HT-29 (cell line): ENCODE results near the gene FRYL. TPM values are rescaled to one million over a fixed set of nuclear protein-coding genes. Genes with fewer than 3 reads are reported as not detected.
"Not testable (repeated sequence)": the region's sequence is repeated elsewhere in the genome, so short reads cannot be mapped to it uniquely, and the experiment has no call there.

Source experiments
- DNase-seq: peaks from one replicate; pipeline ENCODE4 v3.0.0-alpha.2; 2015; ENCODE audit warnings: low spot score
- total RNA-seq: library from RNA; depleted of rRNA; stranded (reverse); fragments of >200 nt; shearing (Covaris generic); gene quantifications from 2 replicates; pipeline ENCODE4 v1.2.3, GENCODE V29; 2014

The FRYL gene
- total RNA-seq, 1 experiment from 2014 or later, result 40.8 TPM

DNA sequence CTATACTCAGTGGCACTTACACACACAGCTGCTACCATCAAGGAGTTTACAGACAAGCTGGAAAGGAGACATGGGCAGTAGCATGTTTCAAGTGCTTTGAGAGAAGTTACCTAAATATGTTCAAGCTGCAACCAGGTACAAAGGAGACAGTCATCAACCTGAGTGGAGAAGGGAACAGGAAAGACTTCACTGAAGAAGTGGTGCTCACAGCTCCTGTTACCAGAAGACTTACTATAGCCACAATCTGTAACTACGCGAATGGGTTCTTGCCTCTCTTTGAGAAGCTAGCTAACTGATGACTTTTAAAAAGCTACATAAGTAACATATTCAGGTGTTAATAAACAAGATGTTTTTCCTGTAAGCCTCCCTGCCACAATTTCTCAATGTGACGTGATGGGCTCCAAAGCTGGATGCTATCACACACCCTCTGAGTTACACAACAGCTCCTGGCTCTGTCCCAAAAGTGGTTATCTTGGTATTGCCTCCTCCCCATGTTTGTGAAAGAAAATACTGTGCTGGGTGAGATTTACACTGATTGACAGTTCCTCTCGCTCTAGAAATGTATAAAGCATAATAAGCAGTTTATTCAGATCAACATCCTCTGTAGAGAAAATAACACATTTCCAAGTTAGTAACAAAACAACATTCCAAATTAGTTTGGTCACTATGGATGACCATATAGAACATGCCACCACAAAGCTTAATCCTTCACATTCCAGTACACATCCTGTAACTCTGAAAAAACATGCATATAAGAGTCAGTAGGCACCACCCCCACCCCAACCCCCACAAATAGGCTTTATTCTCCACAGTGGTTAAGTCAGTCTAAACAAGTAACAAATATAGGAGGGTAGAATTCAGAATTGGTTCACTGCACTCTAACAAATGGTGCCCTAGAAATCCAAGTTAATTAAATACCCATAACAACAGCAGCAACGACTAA lies 81.8 kb downstream of the FRYL start:
- peak; percentile 82 for DNase-seq

- DNase-seq, result not testable (repeated sequence)
Observed at GRCh38 chr4:48697516-48697915, 82.6 kb downstream of the FRYL start.

DNA sequence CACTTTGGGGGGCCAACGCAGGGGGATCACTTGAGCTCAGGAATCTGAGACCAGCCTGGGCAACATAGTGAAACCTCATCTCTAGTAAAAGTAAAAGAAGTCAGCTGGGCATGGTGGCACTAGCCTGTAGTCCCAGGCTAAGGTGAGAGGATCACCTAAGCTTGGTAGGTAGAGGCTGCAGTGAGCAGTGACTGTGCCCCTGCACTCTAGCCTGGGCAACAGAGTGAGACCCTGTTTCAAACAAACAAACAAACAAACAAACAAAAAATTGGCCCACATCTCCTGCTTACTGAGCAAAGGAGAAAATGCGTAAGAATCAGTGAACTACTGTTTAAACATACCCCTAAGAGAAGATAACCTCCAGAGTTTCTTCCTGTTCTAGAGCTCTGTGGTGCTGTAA lies 85.3 kb downstream of the FRYL start:
- DNase-seq, result no peak

DNA sequence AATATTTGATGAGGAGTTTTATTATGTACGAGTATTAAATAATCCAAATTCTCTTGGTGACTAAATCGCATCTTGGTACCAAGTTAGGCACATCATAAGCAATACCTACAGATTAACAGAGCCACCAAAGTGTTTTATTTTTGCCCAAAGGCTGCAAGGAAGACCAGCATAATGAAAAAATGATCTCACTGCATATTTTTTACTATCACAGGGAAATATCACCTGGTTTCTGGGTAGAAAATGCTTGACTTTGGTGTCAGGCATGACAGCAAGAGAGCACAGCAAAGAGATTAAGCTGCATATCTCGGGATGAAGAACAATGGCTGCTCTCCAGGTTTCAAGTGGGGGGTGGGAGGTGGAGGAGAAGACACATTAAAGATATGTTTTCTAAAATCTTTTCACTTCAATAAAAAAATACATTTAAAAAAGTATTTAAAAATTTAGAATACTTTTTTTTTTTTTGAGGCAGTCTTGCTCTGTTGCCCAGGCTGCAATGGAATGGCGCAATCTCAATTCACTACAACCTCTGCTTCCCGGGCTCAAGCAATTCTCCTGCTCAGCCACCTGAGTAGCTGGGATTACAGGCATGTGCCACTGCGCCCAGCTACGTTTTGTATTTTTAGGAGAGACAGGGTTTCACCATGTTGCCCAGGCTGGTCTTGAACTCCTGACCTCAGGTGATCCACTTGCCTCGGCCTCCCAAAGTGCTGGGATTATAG lies 86.1 kb downstream of the FRYL start:
- DNase-seq, result no peak

DNA sequence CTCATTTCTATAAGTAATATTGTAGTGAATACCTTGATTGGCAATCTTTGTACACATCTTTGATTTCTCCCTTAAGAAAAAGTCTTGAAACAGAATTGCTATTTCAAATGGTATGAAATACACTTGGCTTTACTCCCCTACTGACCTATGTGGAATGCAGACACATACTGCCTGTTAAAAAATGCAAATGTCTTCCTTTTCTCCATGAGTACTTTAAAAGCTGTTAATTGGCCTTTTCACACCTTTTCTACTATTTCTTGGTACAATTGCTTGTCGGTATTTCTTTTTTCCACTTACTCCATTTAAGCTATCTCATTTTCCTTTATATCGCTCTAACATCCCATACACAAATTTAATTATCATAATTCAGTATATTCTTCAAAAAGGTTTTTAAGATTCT lies 87.2 kb downstream of the FRYL start:
- DNase-seq, result no peak

DNA sequence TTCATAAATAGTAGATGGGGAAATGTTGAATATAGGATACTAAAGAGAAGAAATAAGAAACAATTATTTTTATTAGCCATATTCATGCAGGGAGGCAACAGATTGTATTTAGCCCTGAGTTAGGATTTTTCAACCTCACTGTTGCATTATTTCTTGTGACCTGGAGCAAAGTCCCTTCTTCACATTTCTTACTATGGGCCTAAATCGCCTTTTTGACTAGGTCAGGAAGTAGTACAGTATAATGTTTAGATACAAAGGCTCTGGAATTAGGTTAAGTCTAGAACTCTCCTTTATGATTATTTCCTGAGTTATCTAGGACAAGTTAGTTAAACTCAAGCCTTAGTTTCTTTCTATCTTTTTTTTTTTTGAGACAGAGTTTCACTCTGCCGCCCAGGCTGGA lies 88.0 kb downstream of the FRYL start:
- DNase-seq, result no peak

- DNase-seq, result no peak
Observed at GRCh38 chr4:48688953-48689352, 91.1 kb downstream of the FRYL start.

DNA sequence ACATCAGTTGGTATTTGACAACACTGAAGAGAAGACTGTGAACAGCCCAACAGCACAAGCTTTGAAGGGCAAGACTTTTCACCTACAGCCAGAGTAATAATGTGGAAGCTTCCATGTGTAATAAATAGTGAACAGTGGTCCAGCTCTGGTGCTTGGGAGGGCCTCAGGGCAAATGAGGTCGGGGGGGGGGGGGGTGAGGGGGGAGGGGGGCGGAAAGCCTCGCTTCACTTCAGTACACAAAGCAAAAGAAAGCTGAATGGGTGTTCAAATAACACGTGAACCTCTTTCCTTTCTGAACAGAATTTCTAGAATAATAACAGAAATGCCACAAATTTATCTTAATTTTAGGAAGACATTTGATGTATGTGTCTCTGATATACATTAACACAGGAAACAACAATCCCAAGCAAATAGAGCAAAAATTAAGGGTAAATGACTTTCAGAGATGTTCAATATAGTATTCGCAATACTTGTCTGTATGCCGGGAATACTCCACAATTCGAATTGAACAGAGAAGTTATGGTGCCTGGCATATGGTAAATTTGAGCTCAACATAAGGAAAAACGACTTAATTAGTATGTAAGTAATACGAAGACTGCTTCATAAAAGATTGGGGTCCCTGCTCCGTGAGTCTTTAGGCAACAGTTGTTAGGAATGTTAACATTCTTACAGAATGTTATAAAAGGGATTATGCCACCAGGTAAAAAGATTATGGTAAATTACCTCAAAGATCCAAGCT lies 92.6 kb downstream of the FRYL start:
- no peak for DNase-seq

DNA sequence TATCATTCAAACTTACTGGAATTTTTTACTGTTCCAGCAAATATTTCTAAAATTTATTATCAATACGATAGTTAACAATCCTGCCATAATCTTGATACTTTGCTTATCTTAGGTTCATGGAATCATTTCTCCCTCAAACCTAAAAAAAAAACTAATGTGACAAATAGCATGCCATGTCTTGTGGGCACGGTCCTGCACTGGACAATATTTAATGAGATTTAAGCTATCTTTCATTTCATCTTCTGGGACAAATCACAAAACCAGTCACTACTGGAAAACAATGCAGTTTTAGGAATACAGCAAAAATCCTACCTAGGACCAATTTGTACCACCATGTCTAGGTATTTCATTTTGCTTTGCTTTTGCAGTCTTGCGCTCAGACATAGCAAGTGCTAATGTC lies 93.7 kb downstream of the FRYL start:
- DNase-seq, result no peak

- no peak for DNase-seq
Observed at GRCh38 chr4:48683784-48684666, 96.1 kb downstream of the FRYL start.

DNA sequence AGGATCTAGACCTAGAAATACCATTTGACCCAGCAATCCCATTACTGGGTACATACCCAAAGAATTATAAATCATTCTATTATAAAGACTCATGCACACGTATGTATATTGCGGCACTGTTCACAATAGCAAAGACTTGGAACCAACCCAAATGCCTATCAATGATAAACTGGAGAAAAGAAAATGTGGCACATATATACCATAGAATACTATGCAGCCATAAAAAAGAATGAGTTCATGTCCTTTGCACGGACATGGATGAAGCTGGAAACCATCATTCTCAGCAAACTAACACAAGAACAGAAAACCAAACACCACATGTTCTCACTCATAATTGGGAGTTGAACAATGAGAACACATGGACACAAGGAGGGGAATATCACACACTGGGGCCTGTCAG lies 97.2 kb downstream of the FRYL start:
- not testable (repeated sequence) for DNase-seq

DNA sequence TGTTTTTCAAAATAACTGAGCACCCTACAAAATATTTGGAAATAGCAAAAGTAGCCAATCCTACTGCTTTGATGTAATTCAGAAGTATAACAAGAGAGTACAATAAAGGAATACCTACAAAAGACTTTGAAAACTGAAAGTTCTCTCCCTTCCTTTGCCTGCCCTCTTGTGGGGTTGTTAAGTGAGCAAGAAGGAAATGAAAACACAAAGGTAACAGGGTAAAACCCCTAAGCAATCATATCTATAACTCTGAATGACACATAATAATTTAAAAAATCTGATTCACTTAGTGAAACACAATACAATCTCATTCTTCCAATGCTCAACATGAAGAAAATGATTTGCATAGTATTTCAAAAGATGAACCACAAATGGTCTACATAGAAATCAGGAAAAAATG lies 98.2 kb downstream of the FRYL start:
- peak; percentile 70 for DNase-seq

GRCh38 chr4:48680848-48681568 lies 99.1 kb downstream of the FRYL start:
- peak; percentile 65 for DNase-seq

DNA sequence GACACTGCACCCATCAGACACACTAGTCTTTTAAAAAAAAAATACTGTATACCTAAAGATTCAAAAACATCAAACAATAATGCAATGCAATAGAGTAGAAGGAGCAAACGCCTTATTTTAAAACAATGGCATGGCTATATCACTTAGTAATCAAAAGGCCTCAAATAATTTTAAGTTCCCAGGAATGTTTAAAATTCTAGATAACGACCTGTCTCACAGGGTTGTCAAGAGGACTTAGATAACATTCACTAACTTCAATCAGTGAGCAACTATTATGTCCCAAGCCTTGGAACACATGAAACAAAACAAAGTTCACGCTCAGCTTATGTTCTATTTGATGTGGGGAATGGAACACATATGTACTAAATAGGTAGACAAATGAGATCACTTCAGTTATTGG lies 106.5 kb downstream of the FRYL start:
- DNase-seq, result no peak

GRCh38 chr4:48670587-48670986 lies 109.5 kb downstream of the FRYL start:
- no peak for DNase-seq

GRCh38 chr4:48669086-48669485 lies 111.0 kb downstream of the FRYL start:
- DNase-seq, result peak; percentile 37

- DNase-seq, result peak; percentile 77
Observed at GRCh38 chr4:48668254-48669017, 111.6 kb downstream of the FRYL start.

DNA sequence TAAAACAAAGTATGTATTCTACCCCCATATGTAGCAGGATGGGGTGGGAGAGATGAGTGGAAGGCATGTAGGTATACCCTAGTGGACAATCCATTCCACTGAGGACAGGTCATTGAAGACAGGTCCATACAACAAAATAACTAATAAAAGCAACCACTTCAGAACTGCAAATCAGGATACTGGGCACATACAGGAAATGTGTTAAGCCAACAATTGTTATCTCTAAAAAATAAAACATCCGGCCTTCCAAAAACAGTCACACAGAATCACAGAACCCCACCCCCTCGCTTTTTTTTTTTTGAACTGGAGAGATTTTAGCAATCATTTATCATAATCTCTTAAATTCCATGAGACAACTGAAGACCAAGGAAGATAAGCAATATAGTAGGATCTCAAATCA lies 112.9 kb downstream of the FRYL start:
- no peak for DNase-seq

- DNase-seq, result peak; percentile 64
Observed at GRCh38 chr4:48665555-48666186, 114.4 kb downstream of the FRYL start.
